Type B pancreatic cell (in vitro differentiated cells): ENCODE results near the gene MRPL28. TPM values are rescaled to one million over a fixed set of nuclear protein-coding genes. Genes with fewer than 3 reads are reported as not detected.
"Not testable (repeated sequence)": the region's sequence is repeated elsewhere in the genome, so short reads cannot be mapped to it uniquely, and the experiment has no call there.

Experiments
- DNase-seq: peaks from one replicate; pipeline ENCODE4 v3.0.0; 2021; ENCODE audit warnings: mixed read lengths; ENCODE audit not compliant: unreplicated experiment; ENCODE audit errors: extremely low spot score
- H3K27ac Mint-ChIP-seq: 2 replicates; pipeline ENCODE4 v1.8.0; 2021; ENCODE audit warnings: mild to moderate bottlenecking, mixed read lengths
- H3K27me3 Mint-ChIP-seq: 2 replicates; pipeline ENCODE4 v1.8.0; 2021; ENCODE audit warnings: mixed read lengths
- H3K36me3 Mint-ChIP-seq: 2 replicates; pipeline ENCODE4 v1.8.0; 2021; ENCODE audit warnings: mixed read lengths
- H3K4me1 Mint-ChIP-seq: one replicate; pipeline ENCODE4 v1.8.0; 2021; ENCODE audit warnings: mixed read lengths; ENCODE audit not compliant: unreplicated experiment
- H3K4me3 Mint-ChIP-seq: 2 replicates; pipeline ENCODE4 v1.8.0; 2021; ENCODE audit warnings: mild to moderate bottlenecking, mixed read lengths
- H3K9me3 Mint-ChIP-seq: 2 replicates; pipeline ENCODE4 v1.8.0; 2021; ENCODE audit warnings: mixed read lengths
- long read RNA-seq: library from polyadenylated mRNA; unstranded; transcript quantifications from one replicate; pipeline ENCODE4 v2.0.0, GENCODE V29; 2020
- total RNA-seq: library from RNA; stranded (reverse); gene quantifications from 2 replicates; pipeline ENCODE4 v1.2.1, GENCODE V29; 2021; ENCODE audit warnings: low replicate concordance
- TF ChIP-seq, protein P1 (sequence below): fragments of 200-600 bp; sonication (generic); conservative IDR thresholded peaks from 2 replicates; pipeline ENCODE4 v1.5.0; 2021; ENCODE audit warnings: antibody characterized with exemption, mild to moderate bottlenecking

MRPL28 gene
- total RNA-seq, result 69.6 and 75.3 TPM in 2 replicates
- long read RNA-seq, transcript MRPL28-202 (6 exons, 865 nt), result minor isoform, 8 of 69 reads
- long read RNA-seq, transcript MRPL28-201 (6 exons, 1,098 nt), result major isoform, 44 of 69 reads
- long read RNA-seq, partial matches to known transcripts, result 15 of 69 reads
- long read RNA-seq, other reads (novel, unspliced or antisense), result 1 of 69 reads

DNA sequence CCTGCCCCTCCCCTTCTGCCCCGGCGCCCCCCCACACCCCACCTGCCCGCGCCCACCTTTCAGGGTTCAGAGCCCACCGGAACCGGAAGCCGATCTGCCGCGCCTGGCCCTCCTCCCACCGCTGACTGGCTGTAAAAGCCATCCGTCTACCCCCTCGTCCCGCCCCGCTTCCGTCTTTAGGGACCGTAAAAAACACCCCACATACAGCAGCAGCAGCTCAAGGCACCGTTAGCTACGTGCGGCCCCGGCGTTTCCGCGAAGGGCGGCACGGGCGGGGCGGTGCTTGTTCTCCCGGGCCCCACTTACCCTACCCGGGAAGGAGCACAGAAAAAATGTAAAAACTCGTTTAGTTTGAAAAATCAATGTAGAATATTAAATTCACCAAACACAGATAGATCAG lies at the start of gene MRPL28:
TSS of gene MRPL28 (minus strand) at position 96 of the 400 bp plus-strand sequence. CDS start 320 bp downstream, outside the sequence.
- Mint-ChIP-seq H3K27ac (peak within 1 kb of the TSS; percentile 86), H3K4me1 (peaks cover 7% of the 10 kb centered on the region), H3K36me3 (peaks cover 3% of the 10 kb centered on the region), H3K27me3 (no peaks in the 10 kb centered on the region), H3K4me3 (peak within 1 kb of the TSS; percentile 89), H3K9me3 (no peaks in the 10 kb centered on the region)
- DNase-seq, result peak; percentile 94
- TF ChIP-seq, protein P1, sequence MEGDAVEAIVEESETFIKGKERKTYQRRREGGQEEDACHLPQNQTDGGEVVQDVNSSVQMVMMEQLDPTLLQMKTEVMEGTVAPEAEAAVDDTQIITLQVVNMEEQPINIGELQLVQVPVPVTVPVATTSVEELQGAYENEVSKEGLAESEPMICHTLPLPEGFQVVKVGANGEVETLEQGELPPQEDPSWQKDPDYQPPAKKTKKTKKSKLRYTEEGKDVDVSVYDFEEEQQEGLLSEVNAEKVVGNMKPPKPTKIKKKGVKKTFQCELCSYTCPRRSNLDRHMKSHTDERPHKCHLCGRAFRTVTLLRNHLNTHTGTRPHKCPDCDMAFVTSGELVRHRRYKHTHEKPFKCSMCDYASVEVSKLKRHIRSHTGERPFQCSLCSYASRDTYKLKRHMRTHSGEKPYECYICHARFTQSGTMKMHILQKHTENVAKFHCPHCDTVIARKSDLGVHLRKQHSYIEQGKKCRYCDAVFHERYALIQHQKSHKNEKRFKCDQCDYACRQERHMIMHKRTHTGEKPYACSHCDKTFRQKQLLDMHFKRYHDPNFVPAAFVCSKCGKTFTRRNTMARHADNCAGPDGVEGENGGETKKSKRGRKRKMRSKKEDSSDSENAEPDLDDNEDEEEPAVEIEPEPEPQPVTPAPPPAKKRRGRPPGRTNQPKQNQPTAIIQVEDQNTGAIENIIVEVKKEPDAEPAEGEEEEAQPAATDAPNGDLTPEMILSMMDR, result no peak

DNA sequence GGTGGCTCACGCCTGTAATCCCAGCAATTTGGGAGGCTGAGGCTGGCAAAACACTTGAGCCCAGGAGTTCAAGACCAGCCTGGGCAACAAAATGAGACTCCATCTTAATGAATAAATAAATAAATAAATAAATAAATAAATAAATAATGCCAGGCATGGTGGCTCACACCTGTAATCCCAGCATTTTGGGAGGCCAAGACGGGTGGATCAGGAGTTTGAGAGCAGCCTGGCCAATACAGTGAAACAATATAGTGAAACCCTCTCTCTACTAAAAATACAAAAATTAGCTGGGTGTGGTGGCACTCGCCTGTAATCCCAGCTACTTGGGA lies 44.8 kb upstream of the MRPL28 start:
- not testable (repeated sequence) for H3K27ac Mint-ChIP-seq, H3K27me3 Mint-ChIP-seq, H3K4me3 Mint-ChIP-seq, H3K36me3 Mint-ChIP-seq, DNase-seq, H3K4me1 Mint-ChIP-seq, H3K9me3 Mint-ChIP-seq

DNA sequence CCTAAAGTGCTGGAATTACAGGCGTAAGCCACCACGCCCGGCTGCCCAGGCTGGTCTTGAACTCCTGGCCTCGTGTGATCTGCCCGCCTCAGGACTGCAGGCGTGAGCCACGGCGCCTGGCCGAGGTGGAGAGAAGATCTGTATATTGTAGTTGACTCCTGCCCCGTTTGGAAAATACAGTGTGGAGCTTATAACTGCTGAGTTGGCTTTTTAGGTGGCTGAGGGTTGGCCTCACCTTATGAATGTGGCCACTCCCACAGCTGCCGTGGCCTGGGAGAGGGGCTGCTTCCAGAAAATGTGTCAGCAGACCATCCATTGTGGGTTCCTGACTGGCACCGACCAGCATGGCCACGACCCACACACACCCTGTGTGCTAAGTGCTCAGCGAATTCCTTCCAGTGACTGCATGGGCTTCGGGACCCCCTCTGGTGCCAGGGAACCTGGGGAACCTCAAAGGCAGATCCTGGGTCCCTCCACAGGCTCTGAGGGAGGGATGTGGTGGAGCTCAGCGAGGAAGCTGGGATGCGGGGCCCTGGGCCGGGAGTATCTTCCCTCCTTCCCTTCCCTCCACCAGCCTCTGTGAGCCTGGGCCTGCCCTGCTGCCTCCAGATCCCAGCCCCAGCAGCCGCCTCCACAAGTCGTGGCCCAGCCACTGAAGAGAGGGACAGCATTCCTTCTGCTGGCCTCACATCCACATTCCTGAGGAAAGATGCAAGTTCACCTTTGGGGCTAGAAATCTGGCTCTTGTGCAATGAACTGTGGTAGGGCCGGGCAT lies 44.2 kb upstream of the MRPL28 start:
- DNase-seq, result no peak
- TF ChIP-seq, protein P1, result no peak

DNA sequence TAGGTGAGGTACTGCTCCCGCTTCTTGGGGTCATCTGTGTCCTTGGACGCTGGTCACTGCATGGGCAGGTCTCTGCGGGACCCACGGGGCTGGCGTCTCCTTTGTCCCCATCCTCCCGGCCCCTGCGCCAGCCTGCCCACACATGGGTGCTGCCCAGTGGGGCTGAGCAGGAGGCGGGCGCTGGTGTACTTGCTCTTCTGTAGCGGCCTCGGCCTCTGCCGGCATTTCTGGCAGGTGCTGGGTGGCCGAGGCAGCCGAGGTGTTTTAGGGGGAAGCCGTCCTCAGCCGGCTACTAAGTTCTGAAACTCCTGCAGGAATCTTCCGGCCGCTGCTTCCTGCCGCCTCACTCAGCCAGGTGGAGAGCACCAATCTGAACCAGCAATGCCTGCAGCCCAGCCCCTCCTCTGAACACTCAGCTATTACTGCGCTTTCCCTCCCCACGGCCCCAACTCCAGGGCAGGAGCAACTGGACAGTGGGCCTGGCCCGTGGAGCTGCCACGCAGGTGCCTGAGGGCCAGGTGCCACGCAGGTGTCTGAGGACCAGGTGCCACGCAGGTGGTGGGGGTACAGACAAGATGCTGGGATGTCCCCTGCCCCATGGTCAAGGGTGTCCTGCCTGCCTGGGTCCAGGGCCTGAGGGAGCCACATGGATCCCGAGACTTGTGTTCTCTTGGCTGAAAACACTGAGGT lies 41.4 kb upstream of the MRPL28 start:
- H3K4me1 Mint-ChIP-seq, result peaks cover 4% of the 10 kb centered on the region
- H3K27ac Mint-ChIP-seq, result no peak overlapping the region
- H3K4me3 Mint-ChIP-seq, result no peak overlapping the region
- TF ChIP-seq, protein P1, result no peak
- H3K27me3 Mint-ChIP-seq, result no peaks in the 10 kb centered on the region
- H3K36me3 Mint-ChIP-seq, result no peaks in the 10 kb centered on the region
- DNase-seq, result no peak
- no peaks in the 10 kb centered on the region for H3K9me3 Mint-ChIP-seq

More for the DNA sequence above, 44.2 kb upstream of the MRPL28 start:
- H3K36me3 Mint-ChIP-seq, result no peaks in the 10 kb centered on the region
- H3K4me3 Mint-ChIP-seq, result no peak overlapping the region
- H3K27ac Mint-ChIP-seq, result no peak overlapping the region
- no peaks in the 10 kb centered on the region for H3K9me3 Mint-ChIP-seq
- H3K27me3 Mint-ChIP-seq, result no peaks in the 10 kb centered on the region
- H3K4me1 Mint-ChIP-seq, result peaks cover 1% of the 10 kb centered on the region

DNA sequence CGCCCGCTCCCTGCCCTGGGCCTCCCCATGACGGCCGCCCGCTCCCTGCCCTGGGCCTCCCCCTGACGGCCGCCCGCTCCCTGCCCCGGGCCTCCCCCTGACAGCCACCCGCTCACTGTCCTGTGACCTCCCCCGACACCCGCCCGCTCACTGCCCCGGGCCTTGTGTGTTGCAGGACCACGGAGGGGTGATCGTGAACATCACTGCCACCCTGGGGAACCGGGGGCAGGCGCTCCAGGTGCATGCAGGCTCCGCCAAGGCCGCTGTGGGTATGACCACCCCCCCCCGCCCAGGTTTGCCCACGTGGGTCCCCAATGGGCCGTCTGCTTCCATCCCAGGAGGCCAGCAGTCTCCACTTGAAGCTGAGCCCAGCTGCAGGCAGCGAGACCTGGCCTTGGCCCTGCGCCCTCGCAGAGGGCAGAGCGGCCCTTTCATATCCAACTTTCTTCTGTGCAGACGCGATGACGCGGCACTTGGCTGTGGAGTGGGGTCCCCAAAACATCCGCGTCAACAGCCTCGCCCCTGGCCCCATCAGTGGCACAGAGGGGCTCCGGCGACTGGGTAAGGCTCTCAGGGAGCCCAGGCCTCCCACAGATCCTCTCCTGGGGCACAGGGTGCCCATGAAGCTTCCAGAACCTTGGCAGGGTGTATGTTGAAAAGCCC lies 40.3 kb upstream of the MRPL28 start:
- TF ChIP-seq, protein P1, result no peak
- DNase-seq, result no peak
- Mint-ChIP-seq H3K4me3 (no peak overlapping the region), H3K36me3 (no peaks in the 10 kb centered on the region), H3K27ac (no peak overlapping the region), H3K4me1 (peaks cover 4% of the 10 kb centered on the region), H3K27me3 (no peaks in the 10 kb centered on the region), H3K9me3 (no peaks in the 10 kb centered on the region)
